Upper lobe of left lung (tissue), 6 donors: ENCODE results near the gene TENM3. TPM values are rescaled to one million over a fixed set of nuclear protein-coding genes. Genes with fewer than 3 reads are reported as not detected.

Source experiments
- ATAC-seq, 2 donors: fragments of 200-7000 bp; cut with Tn5 transposase; one replicate each; pipeline ENCODE4 v1.9.1; 2022; ENCODE audit warnings: mild to moderate bottlenecking in 2 of 2, moderate library complexity in 2 of 2; ENCODE audit not compliant: low FRiP score in 2 of 2
- DNase-seq, 2 donors: peaks; one replicate each; pipeline ENCODE4 v3.0.0-alpha.2; 2019 to 2020
- H3K27ac ChIP-seq, 4 donors: fragments of 200-600 bp; sonication (generic); one replicate each; pipeline ENCODE4 v1.5.1; 2016 to 2019
- H3K27me3 ChIP-seq, 4 donors: fragments of 200-600 bp; sonication (generic); one replicate each; pipeline ENCODE4 v1.5.1; 2017 to 2019
- H3K36me3 ChIP-seq, 4 donors: fragments of 200-600 bp; sonication (generic); one replicate each; pipeline ENCODE4 v1.5.1; 2016 to 2019
- H3K4me1 ChIP-seq, 4 donors: fragments of 200-600 bp; sonication (generic); one replicate each; pipeline ENCODE4 v1.5.1; 2018 to 2019
- H3K4me3 ChIP-seq, 4 donors: fragments of 200-600 bp; sonication (generic); one replicate each; pipeline ENCODE4 v1.5.1; 2017 to 2019; ENCODE audit warnings: mild to moderate bottlenecking in 2 of 4, moderate library complexity in 1 of 4
- H3K9me3 ChIP-seq, 4 donors: fragments of 200-600 bp; sonication (generic); one replicate each; pipeline ENCODE4 v1.5.1; 2018 to 2019
- EP300 ChIP-seq, 4 donors: sonication (generic); formaldehyde crosslinking; IDR thresholded peaks; one replicate each; pipeline ENCODE4 v1.5.1; 2017; ENCODE audit warnings: antibody characterized with exemption in 4 of 4, control low read depth in 2 of 4
- POLR2A ChIP-seq, 4 donors: fragments of 450-650 bp; IDR thresholded peaks; one replicate each; pipeline ENCODE4 v1.5.1; 2016 to 2017; ENCODE audit warnings: antibody characterized with exemption in 4 of 4, mild to moderate bottlenecking in 2 of 4
- POLR2AphosphoS5 ChIP-seq, 2 donors: sonication (generic); formaldehyde crosslinking; IDR thresholded peaks; one replicate each; pipeline ENCODE4 v1.5.1; 2017; ENCODE audit warnings: antibody characterized with exemption in 2 of 2
- WGBS, 2 donors: methylation state at CpG; one replicate each; pipeline ENCODE4 v1.1.5; 2017 to 2018; 5-methylcytosine and 5-hydroxymethylcytosine counted together
- total RNA-seq, 6 donors: library from RNA; depleted of rRNA in 4 of 6; stranded (reverse); fragments of >200 nt in 4 of 6; gene quantifications; one replicate each; pipeline versions ENCODE4 v1.1.0 to v1.2.1, GENCODE V29; 2016 to 2021
- TF ChIP-seq, protein P1 (sequence below), 6 experiments: fragments of 450-650 bp in 4 of 6; fragments of 200-600 bp in 2 of 6; sonication (generic) in 2 of 6; IDR thresholded peaks; one replicate each; pipeline ENCODE4 v1.5.1; 2016 to 2019; ENCODE audit warnings: antibody characterized with exemption in 6 of 6
- donor health status: DM: no; HTN: no; CAD: no; lungs with moderate emphysema.
- donor health status: DM: no; HTN: yes; CAD: no; lungs with severe emphysema.

Gene TENM3
- total RNA-seq, 6 donors from 2014 or later = 0.33 to 7.1 (median 1.1) TPM

GRCh38 chr4:182776376-182777105 is 533.3 kb downstream of the TENM3 start:
- H3K9me3 ChIP-seq = no peaks in the 10 kb centered on the region
- WGBS, 2 donors = 69% methylated on average over 5 of the region's 5 CpGs
- no peak overlapping the region for H3K4me3 ChIP-seq
- H3K36me3 ChIP-seq = no peaks in the 10 kb centered on the region
- H3K4me1 ChIP-seq = no peaks in the 10 kb centered on the region
- DNase-seq = no peak
- no peak overlapping the region for H3K27ac ChIP-seq
- no peaks in the 10 kb centered on the region for H3K27me3 ChIP-seq
- ATAC-seq = no peak
- TF ChIP-seq POLR2AphosphoS5 (IDR thresholded peaks at IDR 0.05) (no peak), EP300 (IDR thresholded peaks at IDR 0.05) (no peak), POLR2A (IDR thresholded peaks at IDR 0.05) (no peak)
- TF ChIP-seq, protein P1, sequence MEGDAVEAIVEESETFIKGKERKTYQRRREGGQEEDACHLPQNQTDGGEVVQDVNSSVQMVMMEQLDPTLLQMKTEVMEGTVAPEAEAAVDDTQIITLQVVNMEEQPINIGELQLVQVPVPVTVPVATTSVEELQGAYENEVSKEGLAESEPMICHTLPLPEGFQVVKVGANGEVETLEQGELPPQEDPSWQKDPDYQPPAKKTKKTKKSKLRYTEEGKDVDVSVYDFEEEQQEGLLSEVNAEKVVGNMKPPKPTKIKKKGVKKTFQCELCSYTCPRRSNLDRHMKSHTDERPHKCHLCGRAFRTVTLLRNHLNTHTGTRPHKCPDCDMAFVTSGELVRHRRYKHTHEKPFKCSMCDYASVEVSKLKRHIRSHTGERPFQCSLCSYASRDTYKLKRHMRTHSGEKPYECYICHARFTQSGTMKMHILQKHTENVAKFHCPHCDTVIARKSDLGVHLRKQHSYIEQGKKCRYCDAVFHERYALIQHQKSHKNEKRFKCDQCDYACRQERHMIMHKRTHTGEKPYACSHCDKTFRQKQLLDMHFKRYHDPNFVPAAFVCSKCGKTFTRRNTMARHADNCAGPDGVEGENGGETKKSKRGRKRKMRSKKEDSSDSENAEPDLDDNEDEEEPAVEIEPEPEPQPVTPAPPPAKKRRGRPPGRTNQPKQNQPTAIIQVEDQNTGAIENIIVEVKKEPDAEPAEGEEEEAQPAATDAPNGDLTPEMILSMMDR (IDR thresholded peaks at IDR 0.05) = no peak

- no peaks in the 10 kb centered on the region for H3K4me1 ChIP-seq
- H3K4me3 ChIP-seq = no peak overlapping the region
- DNase-seq (no peak), ATAC-seq (no peak)
- no peaks in the 10 kb centered on the region for H3K36me3 ChIP-seq
- no peak for TF ChIP-seq POLR2AphosphoS5 (IDR thresholded peaks at IDR 0.05)
- TF ChIP-seq, protein P1 (IDR thresholded peaks at IDR 0.05) = no peak
- TF ChIP-seq EP300 (IDR thresholded peaks at IDR 0.05) = no peak
- no peaks in the 10 kb centered on the region for H3K9me3 ChIP-seq
- no peak overlapping the region for H3K27ac ChIP-seq
- H3K27me3 ChIP-seq = no peaks in the 10 kb centered on the region
- WGBS, 2 donors = 84 to 89% methylated on average over 10 of the region's 10 CpGs
Observed at GRCh38 chr4:182778222-182778982, 535.2 kb downstream of the TENM3 start.

GRCh38 chr4:182786991-182787390 is 543.8 kb downstream of the TENM3 start:
- Histone ChIP-seq H3K4me3 (no peak overlapping the region), H3K4me1 (no peaks in the 10 kb centered on the region), H3K27me3 (no peaks in the 10 kb centered on the region), H3K9me3 (no peaks in the 10 kb centered on the region), H3K36me3 (no peaks in the 10 kb centered on the region), H3K27ac (no peak overlapping the region)
- no peak for ATAC-seq
- 90 to 91% methylated on average over 6 of the region's 6 CpGs for WGBS, 2 donors
- TF ChIP-seq POLR2A (IDR thresholded peaks at IDR 0.05) (no peak), POLR2AphosphoS5 (IDR thresholded peaks at IDR 0.05) (no peak), EP300 (IDR thresholded peaks at IDR 0.05) (no peak)
- TF ChIP-seq, protein P1 (IDR thresholded peaks at IDR 0.05) = no peak
- DNase-seq = no peak

DNA sequence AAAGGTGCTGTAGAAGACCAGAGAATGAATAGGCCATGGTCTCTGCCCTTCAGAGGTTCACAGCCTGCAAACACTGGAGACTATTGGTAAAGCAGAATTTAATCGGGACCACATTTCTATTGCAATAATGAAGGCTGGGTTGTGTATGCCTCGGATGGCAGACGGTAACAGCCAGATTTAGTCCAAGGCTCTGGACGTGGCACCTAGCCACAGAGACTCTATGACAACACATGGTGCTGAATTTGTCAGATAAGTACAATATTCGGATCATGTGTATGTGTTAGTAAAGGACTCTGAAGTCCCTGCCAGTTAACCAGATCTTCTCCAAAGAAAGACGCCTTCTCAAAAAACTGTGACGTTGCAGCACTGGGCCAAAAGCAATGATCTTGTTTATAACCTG is 545.0 kb downstream of the TENM3 start:
- Histone ChIP-seq H3K36me3 (no peaks in the 10 kb centered on the region), H3K4me1 (no peaks in the 10 kb centered on the region), H3K27ac (no peak overlapping the region), H3K4me3 (no peak overlapping the region), H3K9me3 (no peaks in the 10 kb centered on the region), H3K27me3 (no peaks in the 10 kb centered on the region)
- no peak for TF ChIP-seq EP300 (IDR thresholded peaks at IDR 0.05)
- TF ChIP-seq, protein P1 (IDR thresholded peaks at IDR 0.05) = no peak
- TF ChIP-seq POLR2AphosphoS5 (IDR thresholded peaks at IDR 0.05) = no peak
- 78% methylated on average over 7 of the region's 7 CpGs for WGBS, 2 donors
- no peak for DNase-seq
- ATAC-seq = no peak
